H9 (cell line): ENCODE measurements around the gene RAMP3. TPM values are rescaled to one million over a fixed set of nuclear protein-coding genes. Genes with fewer than 3 reads are reported as not detected.

Experiments
- DNase-seq: peaks from one replicate; pipeline ENCODE4 v3.0.0-alpha.2; 2017
- H2AFZ ChIP-seq: one replicate; pipeline ENCODE4 v1.6.1; 2013; ENCODE audit warnings: mild to moderate bottlenecking, low read length, control low read depth, moderate library complexity
- H2AK5ac ChIP-seq: 2 replicates; pipeline ENCODE4 v1.6.1; 2013; ENCODE audit warnings: low read length, control low read depth, mixed read lengths; ENCODE audit not compliant: insufficient read length
- H2BK120ac ChIP-seq: one replicate; pipeline ENCODE4 v1.6.1; 2013; ENCODE audit warnings: low read depth, mild to moderate bottlenecking, low read length, control low read depth, inconsistent platforms; ENCODE audit not compliant: poor library complexity, severe bottlenecking
- H2BK12ac ChIP-seq: 2 replicates; pipeline ENCODE4 v1.6.1; 2013; ENCODE audit warnings: low read length, control low read depth, mixed read lengths, low read depth; ENCODE audit not compliant: insufficient read length
- H2BK15ac ChIP-seq: 2 replicates; pipeline ENCODE4 v1.6.1; 2013; ENCODE audit warnings: low read depth, low read length, control low read depth
- H2BK20ac ChIP-seq: one replicate; pipeline ENCODE4 v1.6.1; 2013; ENCODE audit warnings: low read depth, mild to moderate bottlenecking, low read length, control low read depth, inconsistent platforms; ENCODE audit not compliant: poor library complexity, severe bottlenecking
- H2BK5ac ChIP-seq: 2 replicates; pipeline ENCODE4 v1.6.1; 2013; ENCODE audit warnings: low read length, control low read depth, mixed read lengths; ENCODE audit not compliant: insufficient read length
- H3K14ac ChIP-seq: 2 replicates; pipeline ENCODE4 v1.6.1; 2013; ENCODE audit warnings: low read length, control low read depth; ENCODE audit not compliant: insufficient read depth
- H3K18ac ChIP-seq: 2 replicates; pipeline ENCODE4 v1.6.1; 2013; ENCODE audit warnings: low read depth, mild to moderate bottlenecking, mixed read lengths, low read length, control low read depth; ENCODE audit not compliant: insufficient read length
- H3K23ac ChIP-seq: 2 replicates; pipeline ENCODE4 v1.6.1; 2013; ENCODE audit warnings: low read length, control low read depth, mixed read lengths, low read depth; ENCODE audit not compliant: insufficient read length
- H3K23me2 ChIP-seq: 2 replicates; pipeline ENCODE4 v1.6.1; 2013; ENCODE audit warnings: low read depth, mild to moderate bottlenecking, mixed read lengths, low read length, control low read depth; ENCODE audit not compliant: insufficient read length, poor library complexity, severe bottlenecking
- H3K27ac ChIP-seq: 2 replicates; pipeline ENCODE4 v1.5.1; 2013; ENCODE audit warnings: low read length, control low read depth, mixed read lengths, low read depth; ENCODE audit not compliant: insufficient read length
- H3K27me3 ChIP-seq: 2 replicates; pipeline ENCODE4 v1.6.1; 2013; ENCODE audit warnings: low read length, control low read depth, inconsistent platforms; ENCODE audit not compliant: insufficient read depth
- H3K4ac ChIP-seq: 2 replicates; pipeline ENCODE4 v1.6.1; 2013; ENCODE audit warnings: low read depth, mild to moderate bottlenecking, control low read depth, inconsistent platforms, low read length, moderate library complexity
- H3K4me1 ChIP-seq: 2 replicates; pipeline ENCODE4 v1.6.1; 2013; ENCODE audit warnings: low read length, control low read depth, inconsistent platforms; ENCODE audit not compliant: insufficient read depth
- H3K4me2 ChIP-seq: 2 replicates; pipeline ENCODE4 v1.6.1; 2013; ENCODE audit warnings: low read length, control low read depth, mixed read lengths; ENCODE audit not compliant: insufficient read length, insufficient read depth
- H3K56ac ChIP-seq: 2 replicates; pipeline ENCODE4 v1.6.1; 2013; ENCODE audit warnings: low read depth, mild to moderate bottlenecking, mixed read lengths, low read length, control low read depth; ENCODE audit not compliant: insufficient read length
- H3K79me1 ChIP-seq: 2 replicates; pipeline ENCODE4 v1.6.1; 2013; ENCODE audit warnings: low read depth, mild to moderate bottlenecking, moderate library complexity, low read length, control low read depth, inconsistent platforms; ENCODE audit not compliant: insufficient read depth, poor library complexity, severe bottlenecking
- H3K79me2 ChIP-seq: 2 replicates; pipeline ENCODE4 v1.6.1; 2013; ENCODE audit warnings: low read length, control low read depth, inconsistent platforms; ENCODE audit not compliant: insufficient read depth
- H3K9ac ChIP-seq: 2 replicates; pipeline ENCODE4 v1.6.1; 2013; ENCODE audit warnings: low read length, control low read depth, mixed read lengths; ENCODE audit not compliant: insufficient read length; ENCODE audit errors: extremely low read depth
- H3K9me3 ChIP-seq: one replicate; pipeline ENCODE4 v1.6.1; 2013; ENCODE audit warnings: low read depth, low read length, inconsistent platforms; ENCODE audit not compliant: control insufficient read depth
- H3T11ph ChIP-seq: one replicate; pipeline ENCODE4 v1.6.1; 2013; ENCODE audit warnings: mild to moderate bottlenecking, low read length, control low read depth, inconsistent platforms
- H4K20me1 ChIP-seq: one replicate; pipeline ENCODE4 v1.6.1; 2013; ENCODE audit not compliant: control insufficient read depth, insufficient read length, insufficient read depth
- H4K5ac ChIP-seq: 2 replicates; pipeline ENCODE4 v1.6.1; 2013; ENCODE audit warnings: low read depth, mild to moderate bottlenecking, mixed read lengths, low read length, control low read depth; ENCODE audit not compliant: insufficient read length
- H4K8ac ChIP-seq: replicated peaks from 2 replicates; pipeline ENCODE4 v1.6.1; 2013; ENCODE audit warnings: low read length, control low read depth, mixed read lengths, low read depth; ENCODE audit not compliant: insufficient read length
- H4K91ac ChIP-seq: 2 replicates; pipeline ENCODE4 v1.6.1; 2013; ENCODE audit warnings: low read depth, mild to moderate bottlenecking, moderate library complexity, mixed read lengths, low read length, control low read depth; ENCODE audit not compliant: insufficient read length
- H3K27ac Mint-ChIP-seq, 3 experiments: 2 replicates in 2 of 3; 3 replicates in 1 of 3; pipeline ENCODE4 v1.8.0; 2020 to 2021; ENCODE audit warnings: mixed read lengths in 3 of 3, mild to moderate bottlenecking in 1 of 3, moderate library complexity in 1 of 3
- H3K27me3 Mint-ChIP-seq: 2 replicates; pipeline ENCODE4 v1.8.0; 2021; ENCODE audit warnings: low read depth, mild to moderate bottlenecking, moderate library complexity, mixed read lengths
- H3K36me3 Mint-ChIP-seq, 3 experiments: 2 replicates in 2 of 3; 3 replicates in 1 of 3; pipeline ENCODE4 v1.8.0; 2020 to 2021; ENCODE audit warnings: low read depth in 3 of 3, mixed read lengths in 3 of 3; ENCODE audit not compliant: insufficient read depth in 1 of 3
- H3K4me1 Mint-ChIP-seq, 2 experiments: 2 replicates each; pipeline ENCODE4 v1.8.0; 2020; ENCODE audit warnings: mixed read lengths in 2 of 2
- H3K4me3 Mint-ChIP-seq, 2 experiments: 2 replicates in 1 of 2; 3 replicates in 1 of 2; pipeline ENCODE4 v1.8.0; 2020 to 2021; ENCODE audit warnings: mild to moderate bottlenecking in 2 of 2, mixed read lengths in 2 of 2, moderate library complexity in 1 of 2
- H3K9me3 Mint-ChIP-seq, 2 experiments: 2 replicates in 1 of 2; 3 replicates in 1 of 2; pipeline ENCODE4 v1.8.0; 2020; ENCODE audit warnings: mild to moderate bottlenecking in 2 of 2, mixed read lengths in 2 of 2, moderate library complexity in 1 of 2
- WGBS: extraction: QIAGEN DNeasy Blood & Tissue Kit; methylation state at CpG from one replicate; pipeline ENCODE4 v1.1.7; 2013; ENCODE audit warnings: missing lambda C conversion rate, low lambda C conversion rate, mixed read lengths; ENCODE audit not compliant: insufficient read length; ENCODE audit errors: extremely low coverage; 5-methylcytosine and 5-hydroxymethylcytosine counted together
- total RNA-seq: library from RNA; stranded (reverse); gene quantifications from 2 replicates; pipeline ENCODE4 v1.2.1, GENCODE V29; 2021
- TF ChIP-seq, protein P1 (sequence below): fragments of 200-600 bp; sonication (generic); conservative IDR thresholded peaks from 3 replicates; pipeline ENCODE4 v1.8.0; 2021; ENCODE audit warnings: antibody characterized with exemption, mild to moderate bottlenecking

Gene RAMP3
- total RNA-seq, 1 experiment from 2014 or later: 0.63 TPM

- H2BK12ac ChIP-seq: no peak overlapping the region
- H4K91ac ChIP-seq: no peak overlapping the region
- H3K23me2 ChIP-seq: no peaks in the 10 kb centered on the region
- H3T11ph ChIP-seq: no peak overlapping the region
- H4K20me1 ChIP-seq: no peaks in the 10 kb centered on the region
- no peak overlapping the region for H3K27ac ChIP-seq
- no peaks in the 10 kb centered on the region for H3K79me2 ChIP-seq
- H2BK120ac ChIP-seq: no peak overlapping the region
- H3K4ac ChIP-seq: no peak overlapping the region
- H4K8ac ChIP-seq: no peak overlapping the region
- no peak overlapping the region for H3K23ac ChIP-seq
- H3K18ac ChIP-seq: no peak overlapping the region
- WGBS: no CpG with 5 or more reads among the region's 3 CpGs
- no peaks in the 10 kb centered on the region for H3K79me1 ChIP-seq
- H4K5ac ChIP-seq: no peak overlapping the region
- DNase-seq: no peak
- H3K9me3 ChIP-seq: no peaks in the 10 kb centered on the region
- no peak overlapping the region for H2BK5ac ChIP-seq
- no peak overlapping the region for H2BK15ac ChIP-seq
- H2BK20ac ChIP-seq: no peak overlapping the region
- peaks cover 36% of the 10 kb centered on the region for H3K27me3 Mint-ChIP-seq
- H2AK5ac ChIP-seq: no peak overlapping the region
- H3K36me3 Mint-ChIP-seq: no peaks in the 10 kb centered on the region; a peak in 1 of 7 replicates
- H3K27ac Mint-ChIP-seq: no peak overlapping the region
- H2AFZ ChIP-seq: no peak overlapping the region
- TF ChIP-seq, protein P1, sequence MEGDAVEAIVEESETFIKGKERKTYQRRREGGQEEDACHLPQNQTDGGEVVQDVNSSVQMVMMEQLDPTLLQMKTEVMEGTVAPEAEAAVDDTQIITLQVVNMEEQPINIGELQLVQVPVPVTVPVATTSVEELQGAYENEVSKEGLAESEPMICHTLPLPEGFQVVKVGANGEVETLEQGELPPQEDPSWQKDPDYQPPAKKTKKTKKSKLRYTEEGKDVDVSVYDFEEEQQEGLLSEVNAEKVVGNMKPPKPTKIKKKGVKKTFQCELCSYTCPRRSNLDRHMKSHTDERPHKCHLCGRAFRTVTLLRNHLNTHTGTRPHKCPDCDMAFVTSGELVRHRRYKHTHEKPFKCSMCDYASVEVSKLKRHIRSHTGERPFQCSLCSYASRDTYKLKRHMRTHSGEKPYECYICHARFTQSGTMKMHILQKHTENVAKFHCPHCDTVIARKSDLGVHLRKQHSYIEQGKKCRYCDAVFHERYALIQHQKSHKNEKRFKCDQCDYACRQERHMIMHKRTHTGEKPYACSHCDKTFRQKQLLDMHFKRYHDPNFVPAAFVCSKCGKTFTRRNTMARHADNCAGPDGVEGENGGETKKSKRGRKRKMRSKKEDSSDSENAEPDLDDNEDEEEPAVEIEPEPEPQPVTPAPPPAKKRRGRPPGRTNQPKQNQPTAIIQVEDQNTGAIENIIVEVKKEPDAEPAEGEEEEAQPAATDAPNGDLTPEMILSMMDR: no peak
- no peak overlapping the region; the same call in 1 of the 2 replicates for H3K14ac ChIP-seq
- peaks cover 5 to 6% of the 10 kb centered on the region in 2 experiments; a peak in 4 of 5 replicates for H3K9me3 Mint-ChIP-seq
- no peak overlapping the region for H3K56ac ChIP-seq
- no peak overlapping the region for H3K4me2 ChIP-seq
- peaks cover 10% of the 10 kb centered on the region; the same call in 1 of the 2 replicates for H3K27me3 ChIP-seq
- H3K9ac ChIP-seq: no peak overlapping the region
- no peak overlapping the region for H3K4me3 Mint-ChIP-seq
- H3K4me1 Mint-ChIP-seq: peaks cover 9 to 12% of the 10 kb centered on the region in 2 experiments
- H3K4me1 ChIP-seq: no peaks in the 10 kb centered on the region
These were observed 4.8 kb downstream of the RAMP3 start for GRCh38 chr7:45162311-45162845.
